PFSK-1 (cell line): ENCODE results near the gene ZNF280C.

Experiments
- FOXP2 ChIP-seq: optimal IDR thresholded peaks from 2 replicates; pipeline ENCODE3; 2011; ENCODE audit warnings: borderline replicate concordance, control low read depth, inconsistent platforms; ENCODE audit not compliant: insufficient read depth; ENCODE audit errors: extremely low read length, extremely low read depth
- POLR2AphosphoS5 ChIP-seq: IDR thresholded peaks from 2 replicates; pipeline ENCODE4 v1.6.1; 2012; ENCODE audit warnings: low read depth, mild to moderate bottlenecking, control low read depth, low read length, moderate library complexity
- SIN3A ChIP-seq: IDR thresholded peaks from 2 replicates; pipeline ENCODE4 v1.6.1; 2012; ENCODE audit warnings: mild to moderate bottlenecking, low read length, moderate library complexity, borderline replicate concordance; ENCODE audit not compliant: insufficient read depth
- TAF1 ChIP-seq: IDR thresholded peaks from 2 replicates; pipeline ENCODE4 v1.6.1; 2012; ENCODE audit warnings: low read length, control low read depth, borderline replicate concordance; ENCODE audit not compliant: insufficient read depth
- TF ChIP-seq, protein P1 (sequence below), 2 experiments: IDR thresholded peaks; 2 replicates each; pipeline versions ENCODE4 v1.6.1 to v1.8.0; 2011 to 2012; ENCODE audit warnings: low read depth in 2 of 2, low read length in 2 of 2, control low read depth in 1 of 2, inconsistent platforms in 1 of 2, mild to moderate bottlenecking in 1 of 2, moderate library complexity in 1 of 2; ENCODE audit not compliant: insufficient read depth in 1 of 2

ZNF280C gene

DNA sequence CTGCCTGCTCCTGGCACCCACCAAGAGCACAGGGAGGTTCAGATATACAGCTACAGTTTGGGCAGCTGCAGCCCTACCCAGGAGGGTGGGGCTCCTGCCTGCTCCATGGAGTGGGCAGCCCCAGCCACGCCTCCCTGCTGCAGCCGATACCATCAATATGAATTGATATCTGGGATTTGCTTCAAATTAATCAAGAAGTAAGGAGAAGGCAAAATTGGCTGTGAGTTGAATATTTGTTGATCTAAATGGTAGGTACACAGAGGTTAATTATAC, 31.2 kb upstream of the ZNF280C start:
- TF ChIP-seq POLR2AphosphoS5 (no peak), FOXP2 (no peak), TAF1 (no peak), SIN3A (no peak)
- TF ChIP-seq, protein P1, sequence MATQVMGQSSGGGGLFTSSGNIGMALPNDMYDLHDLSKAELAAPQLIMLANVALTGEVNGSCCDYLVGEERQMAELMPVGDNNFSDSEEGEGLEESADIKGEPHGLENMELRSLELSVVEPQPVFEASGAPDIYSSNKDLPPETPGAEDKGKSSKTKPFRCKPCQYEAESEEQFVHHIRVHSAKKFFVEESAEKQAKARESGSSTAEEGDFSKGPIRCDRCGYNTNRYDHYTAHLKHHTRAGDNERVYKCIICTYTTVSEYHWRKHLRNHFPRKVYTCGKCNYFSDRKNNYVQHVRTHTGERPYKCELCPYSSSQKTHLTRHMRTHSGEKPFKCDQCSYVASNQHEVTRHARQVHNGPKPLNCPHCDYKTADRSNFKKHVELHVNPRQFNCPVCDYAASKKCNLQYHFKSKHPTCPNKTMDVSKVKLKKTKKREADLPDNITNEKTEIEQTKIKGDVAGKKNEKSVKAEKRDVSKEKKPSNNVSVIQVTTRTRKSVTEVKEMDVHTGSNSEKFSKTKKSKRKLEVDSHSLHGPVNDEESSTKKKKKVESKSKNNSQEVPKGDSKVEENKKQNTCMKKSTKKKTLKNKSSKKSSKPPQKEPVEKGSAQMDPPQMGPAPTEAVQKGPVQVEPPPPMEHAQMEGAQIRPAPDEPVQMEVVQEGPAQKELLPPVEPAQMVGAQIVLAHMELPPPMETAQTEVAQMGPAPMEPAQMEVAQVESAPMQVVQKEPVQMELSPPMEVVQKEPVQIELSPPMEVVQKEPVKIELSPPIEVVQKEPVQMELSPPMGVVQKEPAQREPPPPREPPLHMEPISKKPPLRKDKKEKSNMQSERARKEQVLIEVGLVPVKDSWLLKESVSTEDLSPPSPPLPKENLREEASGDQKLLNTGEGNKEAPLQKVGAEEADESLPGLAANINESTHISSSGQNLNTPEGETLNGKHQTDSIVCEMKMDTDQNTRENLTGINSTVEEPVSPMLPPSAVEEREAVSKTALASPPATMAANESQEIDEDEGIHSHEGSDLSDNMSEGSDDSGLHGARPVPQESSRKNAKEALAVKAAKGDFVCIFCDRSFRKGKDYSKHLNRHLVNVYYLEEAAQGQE (IDR thresholded peaks at IDR 0.05; ENCODE audit: insufficient read depth in 1 of 2, low read depth in 2 of 2, low read length in 2 of 2), result no peak

GRCh38 chrX:130299279-130300009, 30.7 kb upstream of the ZNF280C start:
- TF ChIP-seq POLR2AphosphoS5 (no peak), TAF1 (no peak), SIN3A (no peak), FOXP2 (no peak)
- TF ChIP-seq, protein P1 (IDR thresholded peaks at IDR 0.05; ENCODE audit: insufficient read depth in 1 of 2, low read depth in 2 of 2, low read length in 2 of 2), result no peak

GRCh38 chrX:130296743-130297142, 28.0 kb upstream of the ZNF280C start:
- TF ChIP-seq, protein P1 (IDR thresholded peaks at IDR 0.05; ENCODE audit: insufficient read depth in 1 of 2, low read depth in 2 of 2, low read length in 2 of 2), result no peak
- TF ChIP-seq FOXP2, result no peak
- no peak for TF ChIP-seq TAF1
- TF ChIP-seq POLR2AphosphoS5, result no peak
- TF ChIP-seq SIN3A, result no peak

- no peak for TF ChIP-seq POLR2AphosphoS5
- no peak for TF ChIP-seq SIN3A
- TF ChIP-seq FOXP2, result no peak
- TF ChIP-seq, protein P1 (IDR thresholded peaks at IDR 0.05; ENCODE audit: insufficient read depth in 1 of 2, low read depth in 2 of 2, low read length in 2 of 2), result no peak
- no peak for TF ChIP-seq TAF1
These were observed 27.6 kb upstream of the ZNF280C start for GRCh38 chrX:130296297-130296678.

- TF ChIP-seq FOXP2 (no peak), TAF1 (no peak), SIN3A (no peak), POLR2AphosphoS5 (no peak)
- TF ChIP-seq, protein P1 (IDR thresholded peaks at IDR 0.05; ENCODE audit: insufficient read depth in 1 of 2, low read depth in 2 of 2, low read length in 2 of 2), result no peak
These were observed 27.0 kb upstream of the ZNF280C start for GRCh38 chrX:130295519-130296296.
